Lung (tissue), 12 donors: ENCODE data around the gene ZNF276. TPM values are rescaled to one million over a fixed set of nuclear protein-coding genes. Genes with fewer than 3 reads are reported as not detected.

ENCODE experiments used
- ATAC-seq: fragments of 200-7000 bp; cut with Tn5 transposase; one replicate; pipeline ENCODE4 v1.9.1; 2020; ENCODE audit warnings: moderate number of reproducible peaks; ENCODE audit not compliant: insufficient read depth, low FRiP score
- DNase-seq, 3 donors: peaks; one replicate each; pipeline ENCODE4 v3.0.0-alpha.2; 2013 to 2017
- H3K27ac ChIP-seq, 2 donors: one replicate each; pipeline ENCODE4 v1.5.1; 2013; ENCODE audit warnings: mild to moderate bottlenecking in 2 of 2, moderate library complexity in 2 of 2, control low read depth in 1 of 2, inconsistent platforms in 1 of 2, low read depth in 1 of 2, low read length in 1 of 2
- H3K27me3 ChIP-seq, 3 donors: one replicate each; pipeline ENCODE4 v1.5.1; 2013; ENCODE audit warnings: low read length in 2 of 3; ENCODE audit not compliant: control insufficient read depth in 3 of 3, insufficient read depth in 3 of 3
- H3K36me3 ChIP-seq, 4 donors: one replicate each; pipeline ENCODE4 v1.5.1; 2013; ENCODE audit warnings: low read length in 4 of 4, mild to moderate bottlenecking in 1 of 4, moderate library complexity in 1 of 4; ENCODE audit not compliant: control insufficient read depth in 4 of 4, insufficient read depth in 4 of 4
- H3K4me1 ChIP-seq, 5 donors: one replicate each; pipeline ENCODE4 v1.5.1; 2013; ENCODE audit warnings: low read length in 5 of 5, mild to moderate bottlenecking in 2 of 5, moderate library complexity in 1 of 5; ENCODE audit not compliant: control insufficient read depth in 5 of 5, insufficient read depth in 5 of 5
- H3K4me3 ChIP-seq: one replicate; pipeline ENCODE4 v1.5.1; 2013; ENCODE audit warnings: mild to moderate bottlenecking, control low read depth, moderate library complexity
- H3K9ac ChIP-seq, 2 donors: one replicate each; pipeline ENCODE4 v1.5.1; 2013; ENCODE audit warnings: low read length in 2 of 2, control low read depth in 1 of 2; ENCODE audit not compliant: insufficient read depth in 1 of 2
- H3K9me3 ChIP-seq, 4 donors: one replicate each; pipeline ENCODE4 v1.5.1; 2013; ENCODE audit warnings: low read length in 3 of 4, mild to moderate bottlenecking in 1 of 4, moderate library complexity in 1 of 4; ENCODE audit not compliant: control insufficient read depth in 4 of 4, insufficient read depth in 3 of 4
- CTCF ChIP-seq: IDR thresholded peaks from 2 replicates; pipeline ENCODE4 v1.5.1; 2012; ENCODE audit warnings: mild to moderate bottlenecking; ENCODE audit errors: control extremely low read depth, extremely low read depth
- WGBS, 2 donors: extraction: QIAGEN DNeasy Blood & Tissue Kit; methylation state at CpG; one replicate each; pipeline ENCODE4 v1.1.7; 2013; 5-methylcytosine and 5-hydroxymethylcytosine counted together
- polyA plus RNA-seq, 2 donors: library from polyadenylated mRNA; stranded (reverse); fragments of 200-250 nt; gene quantifications; one replicate each; pipeline ENCODE4 v1.2.1, GENCODE V29; 2013
- total RNA-seq, 2 donors: library from RNA; depleted of rRNA in 1 of 2; stranded (reverse); fragments of >200 nt in 1 of 2; gene quantifications; one replicate each; pipeline ENCODE4 v1.2.1, GENCODE V29; 2014 to 2021
- donor health status: control.
- donor health status: control.
- donor health status: Bipolar disorder and iron deficiency.
- donor health status: healthy.
- donor health status: DM: yes; HTN: yes; CAD: no.

The ZNF276 gene
- total and polyA plus RNA-seq, 4 donors = 21.8 to 34.9 (median 25.0) TPM

DNA sequence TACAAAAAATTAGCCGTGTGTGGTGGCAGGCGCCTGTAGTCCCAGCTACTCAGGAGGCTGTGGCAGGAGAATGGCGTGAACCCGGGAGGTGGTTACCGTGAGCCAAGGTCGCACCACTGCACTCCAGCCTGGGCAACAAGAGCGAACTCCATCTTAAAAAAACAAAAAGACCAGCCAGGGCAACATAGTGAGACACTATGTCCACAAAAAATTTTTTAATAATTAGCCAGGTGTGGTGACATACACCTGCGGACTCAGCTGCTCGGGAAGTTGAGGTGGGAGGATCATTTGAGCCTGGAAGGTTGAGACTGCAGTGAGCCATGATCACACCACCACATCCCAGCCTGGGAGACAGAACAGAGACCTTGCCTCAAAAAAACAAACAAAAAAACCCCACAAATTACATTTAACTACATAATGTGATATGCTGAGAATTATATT is 66.0 kb downstream of the ZNF276 start:
- Histone ChIP-seq H3K27ac (no peak overlapping the region), H3K4me3 (no peak overlapping the region), H3K4me1 (no peaks in the 10 kb centered on the region), H3K27me3 (no peaks in the 10 kb centered on the region), H3K9ac (no peak overlapping the region), H3K36me3 (peaks cover 0 to 26% (median 6%) of the 10 kb centered on the region in 4 donors), H3K9me3 (no peaks in the 10 kb centered on the region)
- 96 to 97% methylated on average over 9 of the region's 9 CpGs for WGBS, 2 donors
- TF ChIP-seq CTCF = no peak
- no peak for ATAC-seq
- no peak for DNase-seq

Other genes starting within 250 kb of the ZNF276 start
- 100 to 1,000 TPM; 111 to 162 TPM for gene ANKRD11, start 231.0 kb upstream of the ZNF276 start, total RNA-seq
- gene ANKRD11, start 231.0 kb upstream of the ZNF276 start, polyA plus RNA-seq = 10 to 100 TPM; 58.5 to 67.8 TPM
- gene SPG7, start 213.1 kb upstream of the ZNF276 start, total RNA-seq = 100 to 1,000 TPM; 101 to 114 TPM
- gene SPG7, start 213.1 kb upstream of the ZNF276 start, polyA plus RNA-seq = 10 to 100 TPM; 59.0 to 89.4 TPM
- 1,000 to 10,000 TPM; 1,905 to 2,186 TPM for gene RPL13, start 160.9 kb upstream of the ZNF276 start, total RNA-seq
- 1,000 to 10,000 TPM; 5,901 to 7,821 TPM for gene RPL13, start 160.9 kb upstream of the ZNF276 start, polyA plus RNA-seq
- 1 to 10 TPM in 1 of 2 donors, under 1 TPM in 1; 0.65 to 2.2 TPM for gene CPNE7, start 145.8 kb upstream of the ZNF276 start, total RNA-seq
- gene CPNE7, start 145.8 kb upstream of the ZNF276 start, polyA plus RNA-seq = 1 to 10 TPM; 1.1 to 1.3 TPM
- gene DPEP1, start 107.9 kb upstream of the ZNF276 start, total RNA-seq = 1 to 10 TPM; 1.3 to 8.9 TPM
- under 1 TPM; 0.26 to 0.65 TPM for gene DPEP1, start 107.9 kb upstream of the ZNF276 start, polyA plus RNA-seq
- gene CHMP1A, start 63.8 kb upstream of the ZNF276 start, total RNA-seq = 10 to 100 TPM; 77.0 to 98.4 TPM
- 10 to 100 TPM; 61.3 to 93.9 TPM for gene CHMP1A, start 63.8 kb upstream of the ZNF276 start, polyA plus RNA-seq
- 10 to 100 TPM; 10.8 to 19.1 TPM for gene SPATA33, start 63.7 kb upstream of the ZNF276 start, total RNA-seq
- 1 to 10 TPM; 5.4 to 6.9 TPM for gene SPATA33, start 63.7 kb upstream of the ZNF276 start, polyA plus RNA-seq
- gene CDK10, start 34.8 kb upstream of the ZNF276 start, total RNA-seq = 10 to 100 TPM; 54.0 to 86.1 TPM
- gene CDK10, start 34.8 kb upstream of the ZNF276 start, polyA plus RNA-seq = 10 to 100 TPM; 52.0 to 92.7 TPM
- gene SPATA2L, start 19.8 kb upstream of the ZNF276 start, total RNA-seq = 10 to 100 TPM in 1 of 2 donors, 1 to 10 TPM in 1; 6.9 to 17.3 TPM
- gene SPATA2L, start 19.8 kb upstream of the ZNF276 start, polyA plus RNA-seq = 10 to 100 TPM; 12.1 to 15.1 TPM
- 10 to 100 TPM in 1 of 2 donors, 1 to 10 TPM in 1; 6.1 to 26.1 TPM for gene VPS9D1, start 639 bp upstream of the ZNF276 start, total RNA-seq
- 10 to 100 TPM; 16.1 to 20.2 TPM for gene VPS9D1, start 639 bp upstream of the ZNF276 start, polyA plus RNA-seq
- 10 to 100 TPM; 14.3 to 18.2 TPM for gene FANCA, start 95.1 kb downstream of the ZNF276 start, total RNA-seq
- gene FANCA, start 95.1 kb downstream of the ZNF276 start, polyA plus RNA-seq = 1 to 10 TPM; 8.7 to 9.2 TPM
- 10 to 100 TPM in 1 of 2 donors, 1 to 10 TPM in 1; 9.5 to 12.0 TPM for gene SPIRE2, start 106.9 kb downstream of the ZNF276 start, total RNA-seq
- 1 to 10 TPM; 3.3 to 6.5 TPM for gene SPIRE2, start 106.9 kb downstream of the ZNF276 start, polyA plus RNA-seq
- gene TCF25, start 152.1 kb downstream of the ZNF276 start, total RNA-seq = 100 to 1,000 TPM; 118 to 212 TPM
- 100 to 1,000 TPM; 106 to 140 TPM for gene TCF25, start 152.1 kb downstream of the ZNF276 start, polyA plus RNA-seq
- 1 to 10 TPM; 3.8 to 7.1 TPM for gene MC1R, start 197.3 kb downstream of the ZNF276 start, total RNA-seq
- gene MC1R, start 197.3 kb downstream of the ZNF276 start, polyA plus RNA-seq = 1 to 10 TPM; 2.9 to 3.2 TPM
- 10 to 100 TPM in 1 of 2 donors, 1 to 10 TPM in 1; 6.3 to 15.6 TPM for gene TUBB3, start 201.8 kb downstream of the ZNF276 start, total RNA-seq
- gene TUBB3, start 201.8 kb downstream of the ZNF276 start, polyA plus RNA-seq = 10 to 100 TPM in 1 of 2 donors, 1 to 10 TPM in 1; 1.3 to 11.5 TPM
- gene DEF8, start 227.2 kb downstream of the ZNF276 start, total RNA-seq = 10 to 100 TPM; 43.0 to 80.9 TPM
- 10 to 100 TPM; 50.3 to 67.1 TPM for gene DEF8, start 227.2 kb downstream of the ZNF276 start, polyA plus RNA-seq